ENCODE data around the gene IL24.

DNA sequence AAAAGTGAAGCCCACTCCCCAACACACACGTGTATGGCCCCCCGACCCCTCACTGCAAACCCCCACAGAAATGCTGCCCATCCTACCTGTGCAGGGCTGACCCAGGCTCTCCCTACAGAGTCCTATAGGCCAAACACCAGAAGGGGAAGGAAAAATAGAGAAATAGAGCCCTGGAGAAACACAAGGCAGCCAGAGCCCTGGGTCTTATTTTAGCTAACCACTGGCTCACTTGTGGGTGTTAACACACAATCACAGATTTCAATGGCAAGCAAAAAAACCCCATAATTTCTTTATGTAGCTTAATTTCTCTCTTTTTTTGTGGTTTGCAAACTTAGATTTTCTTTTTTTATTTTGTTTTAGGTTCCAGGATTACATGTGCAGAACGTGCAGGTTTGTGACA lies 50.0 kb downstream of the IL24 start:
- TF ChIP-seq POLR2AphosphoS5 (IDR thresholded peaks at IDR 0.05; ENCODE audit: low read depth) (no peak), CTCF (IDR thresholded peaks at IDR 0.05; ENCODE audit: insufficient read depth, low read length) (no peak)

Data from HL-60 (cell line).